IPS DF 19.7 (cell line): Measurements from ENCODE around the gene TMEM168.
A peak's percentile ranks its signal among the peaks of the same experiment; 100 is the strongest.
"Not testable (repeated sequence)": the region's sequence is repeated elsewhere in the genome, so short reads cannot be mapped to it uniquely, and the experiment has no call there.

Experiments used
- DNase-seq: peaks from one replicate; pipeline ENCODE4 v3.0.0-alpha.2; 2013; ENCODE audit warnings: low read depth, low spot score

TMEM168 gene

GRCh38 chr7:112789817-112790585 lies at the start of gene TMEM168:
Gene TMEM168, minus strand, starts transcription at chr7:112790393. Its CDS starts 5,568 bp downstream, at chr7:112784825.
- peak; percentile 54 for DNase-seq

- not testable (repeated sequence) for DNase-seq
Observed at GRCh38 chr7:112835928-112836327, 45.7 kb upstream of the TMEM168 start.

DNA sequence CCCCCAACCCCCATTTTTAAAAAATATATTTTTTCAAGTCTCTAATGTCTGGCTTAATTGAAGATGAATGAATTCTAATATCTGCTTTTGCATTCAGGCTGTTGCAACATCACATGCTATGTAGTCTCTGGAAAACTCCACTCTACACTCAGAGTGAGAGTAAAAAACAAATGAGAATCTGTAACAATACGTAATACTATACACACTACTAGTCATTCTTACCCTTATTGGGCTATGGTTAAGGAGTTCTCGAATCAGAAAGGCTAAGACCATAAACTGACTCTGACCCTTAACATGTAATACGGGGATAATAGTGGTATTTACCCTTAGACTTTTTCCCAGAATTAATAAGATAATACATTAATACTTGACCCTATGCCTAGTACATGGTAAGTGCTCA lies 42.9 kb upstream of the TMEM168 start:
- DNase-seq = no peak

DNA sequence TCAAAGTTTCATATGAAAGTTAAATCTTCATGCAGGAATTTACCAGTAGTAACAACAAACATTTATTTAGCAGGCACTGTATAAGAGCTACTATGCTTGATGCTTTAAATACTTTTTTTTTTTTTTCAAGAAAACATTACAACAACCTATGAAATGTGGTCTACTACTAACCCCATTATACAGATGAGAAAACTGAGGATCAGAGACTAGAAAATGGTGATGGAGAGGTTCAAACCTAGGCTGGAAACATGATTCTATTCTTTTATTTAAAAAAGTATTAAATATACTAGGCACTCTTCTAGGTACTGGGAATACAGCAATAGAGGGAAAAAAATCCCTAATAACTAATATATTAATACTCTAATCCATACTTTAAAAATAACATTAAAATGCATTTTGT lies 40.6 kb upstream of the TMEM168 start:
- no peak for DNase-seq

GRCh38 chr7:112828696-112829095 lies 38.5 kb upstream of the TMEM168 start:
- no peak for DNase-seq

DNA sequence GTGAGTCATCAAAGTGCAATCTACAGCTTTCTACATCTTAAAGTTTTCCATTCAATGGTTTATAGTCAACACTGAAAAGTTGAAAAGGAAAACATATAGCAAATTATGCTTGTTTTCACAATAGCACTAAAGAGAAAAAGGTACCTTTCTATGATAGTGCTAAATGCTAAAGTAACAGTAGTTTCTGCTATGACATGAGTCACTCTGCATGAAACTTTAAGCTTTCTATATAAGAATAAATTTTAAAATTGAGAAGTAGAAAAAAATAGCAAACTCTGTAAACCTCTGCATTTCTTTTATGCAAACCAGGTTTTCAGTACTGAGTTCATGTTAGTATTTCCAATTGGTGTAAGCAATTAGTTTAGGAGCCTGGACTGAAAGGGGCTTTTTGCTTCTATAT lies 31.2 kb upstream of the TMEM168 start:
- DNase-seq = no peak

DNA sequence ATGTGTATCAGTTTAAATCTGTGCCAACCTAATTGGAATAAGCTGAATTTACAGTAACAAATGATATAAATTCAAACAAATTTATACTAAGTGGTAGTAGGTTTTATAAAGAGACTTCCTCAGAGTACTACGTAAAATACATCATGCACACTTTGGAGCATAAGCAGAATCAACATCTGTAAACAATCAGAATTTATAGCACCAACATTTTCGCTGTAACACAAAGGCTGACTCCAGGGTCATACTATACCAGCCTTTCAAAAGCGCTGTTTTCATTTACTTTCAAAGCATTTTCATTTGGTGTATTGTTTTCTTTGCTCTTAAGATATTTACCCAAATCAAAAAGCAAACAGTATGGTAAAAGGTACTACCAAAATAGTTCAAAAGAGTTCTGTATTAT lies 29.3 kb upstream of the TMEM168 start:
- DNase-seq = no peak

GRCh38 chr7:112806156-112806555 lies 16.0 kb upstream of the TMEM168 start:
- no peak for DNase-seq

GRCh38 chr7:112802406-112802805 lies 12.2 kb upstream of the TMEM168 start:
- DNase-seq = no peak

GRCh38 chr7:112800486-112800885 lies 10.3 kb upstream of the TMEM168 start:
- no peak for DNase-seq

GRCh38 chr7:112799448-112800120 lies 9.4 kb upstream of the TMEM168 start:
- no peak for DNase-seq

DNA sequence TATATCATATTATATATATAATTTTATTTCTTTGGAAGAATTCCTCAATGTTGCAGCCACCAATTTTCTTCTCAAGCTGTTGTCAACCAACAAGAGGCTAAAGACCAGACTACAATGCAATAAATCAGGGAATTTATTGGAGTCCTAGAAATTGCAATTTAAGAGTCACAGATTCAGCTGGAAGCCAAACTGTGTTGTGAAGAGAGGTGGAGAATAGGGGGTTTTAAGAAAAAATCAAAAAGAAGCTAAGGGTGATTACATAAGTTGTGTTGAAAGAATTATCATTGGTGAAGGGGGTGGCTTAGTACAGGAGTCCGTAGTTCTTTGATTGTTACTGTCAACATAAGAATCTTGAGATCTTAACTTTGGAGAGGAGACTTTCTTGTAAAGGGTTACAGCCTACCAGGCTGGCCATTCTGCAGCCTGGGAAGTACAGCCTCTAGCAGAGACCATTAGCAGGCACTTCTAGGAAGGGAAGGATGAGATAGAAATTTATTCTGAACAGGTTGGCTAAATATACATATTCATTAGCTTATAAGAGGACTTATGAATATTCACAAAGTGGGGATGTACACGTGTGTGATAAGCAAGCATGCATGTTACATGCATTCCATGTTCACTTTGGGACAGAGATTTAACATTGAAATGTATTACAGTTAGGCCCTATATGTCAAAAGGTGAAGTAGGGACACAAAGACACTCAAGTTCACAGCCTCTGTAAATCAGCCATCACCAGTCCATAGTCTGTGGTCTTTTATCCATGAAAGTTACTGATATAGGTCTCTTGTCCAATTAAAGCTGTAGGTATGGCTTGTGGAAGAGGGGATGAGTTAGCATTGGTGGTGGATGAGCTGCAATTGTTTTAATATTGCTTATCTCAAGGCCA lies 8.3 kb upstream of the TMEM168 start:
- no peak for DNase-seq

- DNase-seq = not testable (repeated sequence)
Observed at GRCh38 chr7:112796552-112796951, 6.4 kb upstream of the TMEM168 start.

GRCh38 chr7:112792441-112792840 lies 2.2 kb upstream of the TMEM168 start:
- no peak for DNase-seq

DNA sequence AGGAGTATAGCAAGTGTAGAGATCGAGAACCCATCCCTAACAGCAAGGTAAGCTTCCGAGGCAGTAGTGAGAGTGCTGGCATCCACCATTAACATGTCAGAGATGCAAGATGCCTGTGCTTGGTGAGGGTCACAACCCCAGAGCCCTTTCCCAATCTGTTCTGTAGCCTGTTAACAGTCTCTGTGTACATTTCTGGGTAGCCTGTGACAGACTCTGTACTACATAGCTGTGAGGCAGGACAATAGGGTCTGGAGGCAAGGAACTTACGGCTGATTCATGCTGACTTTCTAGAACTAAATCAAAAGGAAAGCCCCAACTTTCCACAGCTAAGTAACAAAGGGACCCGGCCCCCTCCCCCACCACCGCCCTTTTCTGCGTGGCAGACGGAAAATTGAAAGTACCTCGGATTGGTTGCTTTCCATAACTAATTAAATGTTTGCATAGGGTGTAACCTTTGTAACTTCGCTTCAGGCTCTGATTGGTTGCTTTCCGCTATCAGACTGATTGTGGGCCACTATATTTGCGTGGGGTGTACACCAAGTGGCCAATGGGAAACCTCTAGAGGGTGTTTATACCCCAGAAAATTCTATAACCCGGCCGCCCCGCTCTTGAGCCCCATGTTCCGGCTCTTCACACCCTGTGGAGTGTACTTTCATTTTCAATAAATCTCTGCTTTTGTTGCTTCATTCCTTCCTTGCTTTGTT lies 1.4 kb upstream of the TMEM168 start:
- DNase-seq = no peak

DNA sequence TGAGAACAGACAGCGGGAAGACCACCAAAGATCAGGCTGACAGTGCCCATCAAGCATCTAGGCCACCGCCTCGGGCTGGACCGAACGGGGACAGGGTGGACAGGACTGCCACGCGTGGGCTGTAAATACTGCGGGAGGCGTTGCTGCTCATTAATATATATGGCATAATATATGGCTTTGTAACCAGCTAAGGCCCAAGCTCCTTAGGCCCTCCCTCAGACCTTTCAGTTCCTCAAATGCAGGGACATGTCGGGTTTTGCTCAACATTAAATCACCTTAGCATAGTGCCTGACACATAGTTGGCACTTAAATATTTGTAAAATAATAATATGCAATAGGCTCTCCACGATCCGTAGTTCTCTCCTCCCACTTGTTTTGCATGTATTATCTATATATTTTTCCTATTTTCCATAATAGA lies 402 bp upstream of the TMEM168 start:
- no peak for DNase-seq

- no peak for DNase-seq
Observed at GRCh38 chr7:112789453-112789816, 758 bp downstream of the TMEM168 start.

GRCh38 chr7:112788778-112789343 lies 1.3 kb downstream of the TMEM168 start:
- no peak for DNase-seq

DNA sequence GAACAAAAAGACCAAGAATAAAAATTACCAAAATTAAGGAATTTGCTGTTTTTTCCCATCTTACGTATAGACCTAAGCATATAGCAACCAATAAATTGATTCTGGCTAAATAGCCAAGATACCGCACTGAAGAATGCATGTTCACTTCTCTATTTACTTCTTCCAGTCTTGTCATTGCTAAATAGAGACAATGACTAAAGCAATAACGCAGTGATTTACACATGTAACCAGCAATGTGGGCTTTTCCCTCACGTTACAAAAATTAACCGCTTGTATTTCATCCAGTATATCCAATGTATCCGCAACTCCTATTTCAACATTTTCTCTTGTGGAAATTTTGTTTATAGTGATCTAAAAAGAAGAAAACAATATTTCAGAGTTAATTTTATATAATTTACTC lies 5.6 kb downstream of the TMEM168 start:
- DNase-seq = no peak

GRCh38 chr7:112782498-112782897 lies 7.7 kb downstream of the TMEM168 start:
- DNase-seq = no peak

- DNase-seq = no peak
Observed at GRCh38 chr7:112781558-112781957, 8.6 kb downstream of the TMEM168 start.
